ENCODE measurements around the gene MTFR1L. TPM values are rescaled to one million over a fixed set of nuclear protein-coding genes. Genes with fewer than 3 reads are reported as not detected.

Gene MTFR1L
- total and polyA plus RNA-seq, 9 of the 15 experiments (the other 6 are each of a cell fraction or from before 2014, with no cell fraction given): 41.4 to 98.5 (median 53.7) TPM

DNA sequence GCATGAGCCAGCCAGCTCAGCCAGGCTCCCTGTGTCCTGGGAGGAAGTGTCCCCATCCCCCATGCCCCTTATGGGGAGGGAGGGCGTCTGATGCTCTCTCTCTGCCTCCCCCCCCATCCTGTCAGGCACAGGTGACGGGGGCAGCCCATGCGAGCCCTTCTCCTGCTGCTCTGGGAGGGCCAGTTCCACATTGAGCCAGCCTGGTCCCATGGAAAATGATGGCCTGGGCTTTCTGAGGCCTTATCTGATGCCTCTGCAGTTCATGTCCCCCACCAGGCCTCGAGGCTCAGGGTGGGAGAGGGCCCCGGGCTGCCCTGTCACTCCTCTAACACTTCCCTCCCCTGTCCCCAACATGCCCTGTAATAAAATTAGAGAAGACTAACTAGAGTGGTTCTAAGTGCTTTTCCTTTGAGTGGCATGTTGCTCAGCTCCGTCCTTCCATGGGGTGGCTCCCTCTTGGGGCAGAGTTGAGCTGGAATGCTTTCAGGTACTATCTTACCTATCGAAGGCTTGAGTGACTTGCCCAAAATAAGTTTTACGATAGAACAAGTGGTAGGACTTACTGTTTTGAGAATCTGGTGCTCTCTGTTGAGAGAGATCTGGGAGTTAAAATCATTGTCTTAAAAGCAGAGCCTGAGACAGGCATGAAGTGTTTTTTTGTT, 1.8 kb upstream of the MTFR1L start (continued):
- TF ChIP-seq, protein P1, sequence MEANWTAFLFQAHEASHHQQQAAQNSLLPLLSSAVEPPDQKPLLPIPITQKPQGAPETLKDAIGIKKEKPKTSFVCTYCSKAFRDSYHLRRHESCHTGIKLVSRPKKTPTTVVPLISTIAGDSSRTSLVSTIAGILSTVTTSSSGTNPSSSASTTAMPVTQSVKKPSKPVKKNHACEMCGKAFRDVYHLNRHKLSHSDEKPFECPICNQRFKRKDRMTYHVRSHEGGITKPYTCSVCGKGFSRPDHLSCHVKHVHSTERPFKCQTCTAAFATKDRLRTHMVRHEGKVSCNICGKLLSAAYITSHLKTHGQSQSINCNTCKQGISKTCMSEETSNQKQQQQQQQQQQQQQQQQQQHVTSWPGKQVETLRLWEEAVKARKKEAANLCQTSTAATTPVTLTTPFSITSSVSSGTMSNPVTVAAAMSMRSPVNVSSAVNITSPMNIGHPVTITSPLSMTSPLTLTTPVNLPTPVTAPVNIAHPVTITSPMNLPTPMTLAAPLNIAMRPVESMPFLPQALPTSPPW (CRISPR knock-in tag; IDR thresholded peaks at IDR 0.05): peak; percentile 27; the same call in 1 of the 2 replicates
- 0 out of 2 replicates have a peak, but pooled peaks have one; percentile 33 for TF ChIP-seq GATA2 (CRISPR knock-in tag; IDR thresholded peaks at IDR 0.05)
- TF ChIP-seq ZEB2 (IDR thresholded peaks at IDR 0.05): peak; percentile 83
- TF ChIP-seq MYC (IDR thresholded peaks at IDR 0.05; ENCODE audit: low read depth, low read length): 0 out of 2 replicates have a peak, but pooled peaks have one; percentile 7
- no peak for TF ChIP-seq MYC (CRISPR knock-in tag; IDR thresholded peaks at IDR 0.05; ENCODE audit: borderline replicate concordance, low read depth)
- TF ChIP-seq EP400 (IDR thresholded peaks at IDR 0.05): no peak
- peak; percentile 44; the same call in 1 of the 2 replicates for TF ChIP-seq CTBP1 (IDR thresholded peaks at IDR 0.05; ENCODE audit: borderline replicate concordance)
- peak; percentile 16; the same call in 1 of the 2 replicates for TF ChIP-seq ESRRA (IDR thresholded peaks at IDR 0.05; ENCODE audit: borderline replicate concordance, low read depth)
- TF ChIP-seq ZNF785 (CRISPR knock-in tag; IDR thresholded peaks at IDR 0.05): no peak
- 0 out of 2 replicates have a peak, but pooled peaks have one; percentile 11 for TF ChIP-seq CXXC5 (CRISPR knock-in tag; IDR thresholded peaks at IDR 0.05)
- TF ChIP-seq POLR2B (IDR thresholded peaks at IDR 0.05; ENCODE audit: low read depth, partially characterized antibody): peak; percentile 10
- no peak for TF ChIP-seq HMGN3 (IDR thresholded peaks at IDR 0.05; ENCODE audit: borderline replicate concordance, extremely low read depth, insufficient read length, low read depth, low read length)
- peak; percentile 9 to 56; a peak in 2 of 4 replicates for TF ChIP-seq RAD21 (CRISPR knock-in tag; conservative IDR thresholded peaks at IDR 0.05 in 1 of 2, IDR thresholded peaks at IDR 0.05 in 1 of 2)
- TF ChIP-seq, protein P2, sequence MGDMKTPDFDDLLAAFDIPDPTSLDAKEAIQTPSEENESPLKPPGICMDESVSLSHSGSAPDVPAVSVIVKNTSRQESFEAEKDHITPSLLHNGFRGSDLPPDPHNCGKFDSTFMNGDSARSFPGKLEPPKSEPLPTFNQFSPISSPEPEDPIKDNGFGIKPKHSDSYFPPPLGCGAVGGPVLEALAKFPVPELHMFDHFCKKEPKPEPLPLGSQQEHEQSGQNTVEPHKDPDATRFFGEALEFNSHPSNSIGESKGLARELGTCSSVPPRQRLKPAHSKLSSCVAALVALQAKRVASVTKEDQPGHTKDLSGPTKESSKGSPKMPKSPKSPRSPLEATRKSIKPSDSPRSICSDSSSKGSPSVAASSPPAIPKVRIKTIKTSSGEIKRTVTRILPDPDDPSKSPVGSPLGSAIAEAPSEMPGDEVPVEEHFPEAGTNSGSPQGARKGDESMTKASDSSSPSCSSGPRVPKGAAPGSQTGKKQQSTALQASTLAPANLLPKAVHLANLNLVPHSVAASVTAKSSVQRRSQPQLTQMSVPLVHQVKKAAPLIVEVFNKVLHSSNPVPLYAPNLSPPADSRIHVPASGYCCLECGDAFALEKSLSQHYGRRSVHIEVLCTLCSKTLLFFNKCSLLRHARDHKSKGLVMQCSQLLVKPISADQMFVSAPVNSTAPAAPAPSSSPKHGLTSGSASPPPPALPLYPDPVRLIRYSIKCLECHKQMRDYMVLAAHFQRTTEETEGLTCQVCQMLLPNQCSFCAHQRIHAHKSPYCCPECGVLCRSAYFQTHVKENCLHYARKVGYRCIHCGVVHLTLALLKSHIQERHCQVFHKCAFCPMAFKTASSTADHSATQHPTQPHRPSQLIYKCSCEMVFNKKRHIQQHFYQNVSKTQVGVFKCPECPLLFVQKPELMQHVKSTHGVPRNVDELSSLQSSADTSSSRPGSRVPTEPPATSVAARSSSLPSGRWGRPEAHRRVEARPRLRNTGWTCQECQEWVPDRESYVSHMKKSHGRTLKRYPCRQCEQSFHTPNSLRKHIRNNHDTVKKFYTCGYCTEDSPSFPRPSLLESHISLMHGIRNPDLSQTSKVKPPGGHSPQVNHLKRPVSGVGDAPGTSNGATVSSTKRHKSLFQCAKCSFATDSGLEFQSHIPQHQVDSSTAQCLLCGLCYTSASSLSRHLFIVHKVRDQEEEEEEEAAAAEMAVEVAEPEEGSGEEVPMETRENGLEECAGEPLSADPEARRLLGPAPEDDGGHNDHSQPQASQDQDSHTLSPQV (IDR thresholded peaks at IDR 0.05): peak; percentile 75
- peak; percentile 2; the same call in 1 of the 2 replicates for TF ChIP-seq NFE2 (IDR thresholded peaks at IDR 0.05; ENCODE audit: low read depth)
- TF ChIP-seq, protein P3, sequence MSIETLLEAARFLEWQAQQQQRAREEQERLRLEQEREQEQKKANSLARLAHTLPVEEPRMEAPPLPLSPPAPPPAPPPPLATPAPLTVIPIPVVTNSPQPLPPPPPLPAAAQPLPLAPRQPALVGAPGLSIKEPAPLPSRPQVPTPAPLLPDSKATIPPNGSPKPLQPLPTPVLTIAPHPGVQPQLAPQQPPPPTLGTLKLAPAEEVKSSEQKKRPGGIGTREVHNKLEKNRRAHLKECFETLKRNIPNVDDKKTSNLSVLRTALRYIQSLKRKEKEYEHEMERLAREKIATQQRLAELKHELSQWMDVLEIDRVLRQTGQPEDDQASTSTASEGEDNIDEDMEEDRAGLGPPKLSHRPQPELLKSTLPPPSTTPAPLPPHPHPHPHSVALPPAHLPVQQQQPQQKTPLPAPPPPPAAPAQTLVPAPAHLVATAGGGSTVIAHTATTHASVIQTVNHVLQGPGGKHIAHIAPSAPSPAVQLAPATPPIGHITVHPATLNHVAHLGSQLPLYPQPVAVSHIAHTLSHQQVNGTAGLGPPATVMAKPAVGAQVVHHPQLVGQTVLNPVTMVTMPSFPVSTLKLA (conservative IDR thresholded peaks at IDR 0.05): no peak
- TF ChIP-seq, protein P4, sequence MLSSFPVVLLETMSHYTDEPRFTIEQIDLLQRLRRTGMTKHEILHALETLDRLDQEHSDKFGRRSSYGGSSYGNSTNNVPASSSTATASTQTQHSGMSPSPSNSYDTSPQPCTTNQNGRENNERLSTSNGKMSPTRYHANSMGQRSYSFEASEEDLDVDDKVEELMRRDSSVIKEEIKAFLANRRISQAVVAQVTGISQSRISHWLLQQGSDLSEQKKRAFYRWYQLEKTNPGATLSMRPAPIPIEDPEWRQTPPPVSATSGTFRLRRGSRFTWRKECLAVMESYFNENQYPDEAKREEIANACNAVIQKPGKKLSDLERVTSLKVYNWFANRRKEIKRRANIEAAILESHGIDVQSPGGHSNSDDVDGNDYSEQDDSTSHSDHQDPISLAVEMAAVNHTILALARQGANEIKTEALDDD (IDR thresholded peaks at IDR 0.05): peak; percentile 39; the same call in 1 of the 2 replicates
- no peak for TF ChIP-seq ZSCAN29 (IDR thresholded peaks at IDR 0.05)
- TF ChIP-seq ETV5 (CRISPR knock-in tag; IDR thresholded peaks at IDR 0.05; ENCODE audit: low read depth): 0 out of 2 replicates have a peak, but pooled peaks have one; percentile 29
- TF ChIP-seq MEIS2 (IDR thresholded peaks at IDR 0.05; ENCODE audit: partially characterized antibody): peak; percentile 29
